Upper lobe of right lung (tissue), 1 donor: ENCODE measurements around the gene MMP15. TPM values are rescaled to one million over a fixed set of nuclear protein-coding genes. Genes with fewer than 3 reads are reported as not detected.

ENCODE experiments used
- ATAC-seq: fragments of 200-7000 bp; cut with Tn5 transposase; one replicate; pipeline ENCODE4 v1.9.1; 2020; ENCODE audit warnings: mild to moderate bottlenecking, moderate library complexity
- DNase-seq: peaks from one replicate; pipeline ENCODE4 v3.0.0-alpha.2; 2020
- H3K27ac ChIP-seq: fragments of 200-600 bp; one replicate; pipeline ENCODE4 v1.8.0; 2022
- H3K27me3 ChIP-seq: fragments of 200-600 bp; one replicate; pipeline ENCODE4 v1.8.0; 2022; ENCODE audit warnings: mild to moderate bottlenecking
- H3K36me3 ChIP-seq: fragments of 200-600 bp; one replicate; pipeline ENCODE4 v1.8.0; 2022
- H3K4me1 ChIP-seq: fragments of 200-600 bp; one replicate; pipeline ENCODE4 v1.8.0; 2022
- H3K4me3 ChIP-seq: fragments of 200-600 bp; one replicate; pipeline ENCODE4 v1.8.0; 2022; ENCODE audit warnings: mild to moderate bottlenecking
- H3K9me3 ChIP-seq: fragments of 200-600 bp; one replicate; pipeline ENCODE4 v1.8.0; 2022
- CTCF ChIP-seq: fragments of 200-600 bp; IDR thresholded peaks from one replicate; pipeline ENCODE4 v1.8.0; 2022; ENCODE audit warnings: antibody characterized with exemption
- intact Hi-C: fragments of 100-400 bp; cut with DNase I; formaldehyde crosslinking; loops from one replicate; pipeline ENCODE4 v1.11.0; 2022
- total RNA-seq: library from RNA; stranded (reverse); fragmentation: NEBNext Ultra II Directional; extraction: Animal tissue kit (Norgen Biotek cat#: 25700); gene quantifications from one replicate; pipeline ENCODE4 v1.2.1, GENCODE V29; 2021
- donor health status: DM: no; HTN: yes; CAD: no; lungs with severe emphysema.

Gene MMP15
- total RNA-seq, 1 donor from 2014 or later: 25.2 TPM

GRCh38 chr16:57982385-57982784 is 43.2 kb upstream of the MMP15 start:
- intact Hi-C loops: no loop called here
- no peak for ATAC-seq

GRCh38 chr16:57984443-57985203 is 40.9 kb upstream of the MMP15 start:
- intact Hi-C loops: no loop called here
- TF ChIP-seq CTCF: no peak
- Histone ChIP-seq H3K4me3 (peak overlapping the region; percentile 57), H3K27me3 (no peaks in the 10 kb centered on the region), H3K27ac (no peak overlapping the region), H3K36me3 (no peaks in the 10 kb centered on the region), H3K9me3 (no peaks in the 10 kb centered on the region), H3K4me1 (no peaks in the 10 kb centered on the region)
- peak; percentile 97 for ATAC-seq
- peak; percentile 95 for DNase-seq

More at GRCh38 chr16:57982385-57982784, 43.2 kb upstream of the MMP15 start:
- H3K4me1 ChIP-seq: no peaks in the 10 kb centered on the region
- no peak overlapping the region for H3K4me3 ChIP-seq
- TF ChIP-seq CTCF: no peak
- no peaks in the 10 kb centered on the region for H3K9me3 ChIP-seq
- no peaks in the 10 kb centered on the region for H3K36me3 ChIP-seq
- DNase-seq: no peak
- no peaks in the 10 kb centered on the region for H3K27me3 ChIP-seq
- H3K27ac ChIP-seq: no peak overlapping the region

GRCh38 chr16:57985204-57986181 is 40.1 kb upstream of the MMP15 start:
- DNase-seq (no peak), ATAC-seq (peak; percentile 56)
- intact Hi-C loops: no loop called here

GRCh38 chr16:57986196-57986595 is 39.4 kb upstream of the MMP15 start:
- no peak overlapping the region for H3K27ac ChIP-seq
- TF ChIP-seq CTCF: no peak
- no peaks in the 10 kb centered on the region for H3K9me3 ChIP-seq
- H3K4me3 ChIP-seq: peak overlapping the region; percentile 57
- H3K36me3 ChIP-seq: no peaks in the 10 kb centered on the region
- no peaks in the 10 kb centered on the region for H3K27me3 ChIP-seq
- no peak for ATAC-seq
- no peak for DNase-seq
- intact Hi-C loops: no loop called here
- H3K4me1 ChIP-seq: no peaks in the 10 kb centered on the region

More at GRCh38 chr16:57985204-57986181, 40.1 kb upstream of the MMP15 start:
- Histone ChIP-seq H3K4me1 (no peaks in the 10 kb centered on the region), H3K9me3 (no peaks in the 10 kb centered on the region), H3K4me3 (peak overlapping the region; percentile 57), H3K36me3 (no peaks in the 10 kb centered on the region), H3K27ac (peak overlapping the region; percentile 30), H3K27me3 (no peaks in the 10 kb centered on the region)
- TF ChIP-seq CTCF: no peak

- Histone ChIP-seq H3K4me3 (no peak overlapping the region), H3K9me3 (no peaks in the 10 kb centered on the region), H3K27me3 (no peaks in the 10 kb centered on the region), H3K36me3 (no peaks in the 10 kb centered on the region), H3K4me1 (no peaks in the 10 kb centered on the region), H3K27ac (no peak overlapping the region)
- ATAC-seq: no peak
- intact Hi-C loops: no loop called here
- no peak for DNase-seq
- TF ChIP-seq CTCF: no peak
These were observed 37.9 kb upstream of the MMP15 start for GRCh38 chr16:57987441-57988177.
